ENCODE results near the gene FMNL2.

DNA sequence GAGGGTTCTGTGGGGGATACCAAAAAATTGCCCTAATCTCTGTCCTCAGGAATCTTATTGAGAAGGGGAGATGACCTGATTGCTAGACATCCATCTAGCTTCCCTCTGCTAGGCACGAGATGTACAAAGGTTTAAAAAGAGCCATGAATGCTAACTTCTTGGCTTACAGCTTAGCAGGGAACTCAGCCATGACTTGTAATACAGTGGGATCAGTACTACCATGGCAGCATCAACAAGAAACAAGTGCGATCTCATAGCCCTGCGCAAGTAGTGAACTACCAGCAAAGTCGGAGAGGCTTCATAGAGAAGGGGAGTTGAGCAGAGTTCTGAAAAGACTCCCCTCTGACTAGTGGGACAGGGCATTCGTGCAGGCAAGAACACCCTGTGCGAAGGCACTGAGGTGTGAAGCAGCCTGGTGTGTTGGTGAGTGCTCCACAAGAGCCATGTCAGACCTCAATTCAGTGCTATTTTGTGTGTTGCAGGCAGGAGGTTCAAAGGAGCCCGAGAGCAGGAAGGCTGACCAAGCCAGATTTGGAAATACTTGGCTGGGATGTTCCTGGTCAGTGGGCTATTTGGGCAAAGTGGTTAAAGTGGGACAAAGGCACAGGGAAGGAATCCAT, 130.0 kb downstream of the FMNL2 start:
- TF ChIP-seq POLR2AphosphoS5 (IDR thresholded peaks at IDR 0.05; ENCODE audit: low read depth, low read length): no peak
- TF ChIP-seq POLR2A (IDR thresholded peaks at IDR 0.05; ENCODE audit: low read depth, low read length): no peak
